B cell (primary cell): ENCODE results near the gene TKTL1.
"Not testable (repeated sequence)": the region's sequence is repeated elsewhere in the genome, so short reads cannot be mapped to it uniquely, and the experiment has no call there.

Experiments used
- EZH2 ChIP-seq: IDR thresholded peaks from 2 replicates; pipeline ENCODE4 v1.6.1; 2012; ENCODE audit warnings: borderline replicate concordance, low read depth, mild to moderate bottlenecking, moderate library complexity, low read length; ENCODE audit not compliant: insufficient read depth, poor library complexity, severe bottlenecking
- TF ChIP-seq, protein P1 (sequence below): fragments of 200-600 bp; IDR thresholded peaks from one replicate; pipeline ENCODE4 v1.8.0; 2022; ENCODE audit warnings: antibody characterized with exemption, mild to moderate bottlenecking

DNA sequence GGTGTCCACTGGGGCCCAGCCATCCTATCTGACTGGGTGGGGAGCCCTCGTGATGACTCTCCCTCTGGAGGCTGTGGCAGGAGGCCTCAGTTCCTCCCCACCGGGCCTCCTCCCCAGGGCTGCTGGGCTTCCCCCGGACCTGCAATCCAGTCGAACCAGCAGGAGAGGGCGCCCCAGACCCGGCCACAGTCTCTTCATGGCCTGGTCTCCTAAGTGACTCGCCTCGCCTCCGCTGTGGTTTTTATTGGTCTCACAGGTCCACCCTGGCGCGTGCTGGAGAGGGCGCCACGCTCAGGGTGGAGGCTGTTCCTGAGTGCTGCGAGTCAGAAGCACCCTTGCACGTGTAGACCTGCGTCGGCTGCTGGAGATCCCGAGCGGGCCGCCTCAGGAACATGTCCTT, 48.0 kb downstream of the TKTL1 start:
- TF ChIP-seq, protein P1, sequence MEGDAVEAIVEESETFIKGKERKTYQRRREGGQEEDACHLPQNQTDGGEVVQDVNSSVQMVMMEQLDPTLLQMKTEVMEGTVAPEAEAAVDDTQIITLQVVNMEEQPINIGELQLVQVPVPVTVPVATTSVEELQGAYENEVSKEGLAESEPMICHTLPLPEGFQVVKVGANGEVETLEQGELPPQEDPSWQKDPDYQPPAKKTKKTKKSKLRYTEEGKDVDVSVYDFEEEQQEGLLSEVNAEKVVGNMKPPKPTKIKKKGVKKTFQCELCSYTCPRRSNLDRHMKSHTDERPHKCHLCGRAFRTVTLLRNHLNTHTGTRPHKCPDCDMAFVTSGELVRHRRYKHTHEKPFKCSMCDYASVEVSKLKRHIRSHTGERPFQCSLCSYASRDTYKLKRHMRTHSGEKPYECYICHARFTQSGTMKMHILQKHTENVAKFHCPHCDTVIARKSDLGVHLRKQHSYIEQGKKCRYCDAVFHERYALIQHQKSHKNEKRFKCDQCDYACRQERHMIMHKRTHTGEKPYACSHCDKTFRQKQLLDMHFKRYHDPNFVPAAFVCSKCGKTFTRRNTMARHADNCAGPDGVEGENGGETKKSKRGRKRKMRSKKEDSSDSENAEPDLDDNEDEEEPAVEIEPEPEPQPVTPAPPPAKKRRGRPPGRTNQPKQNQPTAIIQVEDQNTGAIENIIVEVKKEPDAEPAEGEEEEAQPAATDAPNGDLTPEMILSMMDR: not testable (repeated sequence)
- TF ChIP-seq EZH2: not testable (repeated sequence)
